Epidermal melanocyte (primary cell): Measurements from ENCODE around the gene AGR2.
"Not testable (repeated sequence)": the region's sequence is repeated elsewhere in the genome, so short reads cannot be mapped to it uniquely, and the experiment has no call there.

Experiments
- DNase-seq: peaks from one replicate; pipeline ENCODE4 v3.0.0; 2011; ENCODE audit warnings: low spot score; ENCODE audit not compliant: insufficient read length

The AGR2 gene

DNA sequence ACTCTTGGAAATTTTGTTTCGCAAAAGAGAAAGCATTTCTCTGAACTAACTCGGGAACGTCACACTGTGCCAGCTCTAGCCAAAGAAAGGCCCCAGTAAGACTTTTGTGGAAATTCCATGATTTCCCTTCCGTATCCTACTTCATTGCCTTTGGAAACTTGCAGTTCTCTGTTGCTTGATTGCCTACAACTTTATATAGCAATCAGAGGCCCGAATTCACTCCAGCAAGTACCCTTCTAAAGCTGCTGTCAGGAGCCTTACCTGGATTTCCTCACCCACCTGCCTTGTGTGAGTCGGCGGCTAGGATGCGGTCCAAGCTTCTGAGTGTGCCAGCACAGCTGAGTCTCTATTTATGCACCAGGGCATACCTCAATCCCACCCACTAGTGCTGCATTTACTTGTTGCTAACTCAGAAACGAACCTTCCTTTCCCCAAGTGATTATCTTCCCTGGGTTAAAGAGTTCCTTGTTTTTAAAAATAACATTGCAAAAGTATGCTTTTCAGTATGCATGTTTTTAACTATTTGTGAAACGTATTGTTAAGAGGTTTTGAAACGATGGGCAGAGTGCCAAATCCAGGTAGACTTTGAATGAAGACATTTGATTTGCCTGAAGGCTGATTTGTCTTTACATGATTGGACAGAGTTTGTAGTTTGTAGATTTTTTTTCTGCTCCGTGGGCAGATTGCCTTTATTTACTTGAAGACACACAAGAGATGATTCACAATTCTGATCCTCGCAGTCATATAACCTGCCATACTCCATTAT, at the start of gene AGR2:
TSS of gene AGR2 (minus strand) at position 326 of the 766 bp plus-strand sequence. CDS start 3,203 bp downstream, outside the sequence.
- DNase-seq = no peak

DNA sequence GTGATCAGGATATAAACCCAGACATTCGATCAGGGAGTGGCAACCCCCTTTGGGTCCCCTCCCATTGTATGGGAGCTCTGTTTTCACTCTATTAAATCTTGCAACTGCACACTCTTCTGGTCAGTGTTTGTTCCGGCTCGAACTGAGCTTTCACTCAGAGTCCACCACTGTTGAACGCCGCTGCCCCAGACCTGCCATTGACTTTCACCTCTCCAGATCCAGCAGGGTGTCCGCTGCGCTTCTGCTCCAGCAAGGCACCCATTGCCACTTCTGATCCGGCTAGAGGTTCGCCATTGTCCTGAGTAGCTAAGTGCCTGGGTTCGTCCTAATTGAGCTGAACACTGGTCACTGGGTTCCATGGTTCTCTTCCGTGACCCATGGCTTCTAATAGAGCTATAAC, 48.4 kb upstream of the AGR2 start:
- not testable (repeated sequence) for DNase-seq

DNA sequence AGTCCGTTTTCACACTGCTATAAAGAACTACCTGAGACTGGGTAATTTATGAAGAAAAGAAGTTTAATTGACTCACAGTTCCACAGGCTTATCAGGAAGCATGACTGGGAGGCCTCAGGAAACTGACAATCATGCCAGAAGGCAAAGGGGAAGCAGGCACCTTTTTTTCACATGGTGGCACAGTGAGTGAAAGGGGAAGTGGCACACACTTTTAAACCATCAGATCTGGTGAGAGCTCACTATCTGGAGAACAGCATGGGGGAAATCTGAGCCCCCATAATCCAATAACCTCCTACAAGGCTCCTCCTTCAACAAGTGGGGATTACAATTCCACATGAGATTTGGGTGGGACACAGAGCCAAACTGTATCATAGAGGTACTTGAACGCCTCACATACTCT, 47.0 kb upstream of the AGR2 start:
- DNase-seq = no peak

DNA sequence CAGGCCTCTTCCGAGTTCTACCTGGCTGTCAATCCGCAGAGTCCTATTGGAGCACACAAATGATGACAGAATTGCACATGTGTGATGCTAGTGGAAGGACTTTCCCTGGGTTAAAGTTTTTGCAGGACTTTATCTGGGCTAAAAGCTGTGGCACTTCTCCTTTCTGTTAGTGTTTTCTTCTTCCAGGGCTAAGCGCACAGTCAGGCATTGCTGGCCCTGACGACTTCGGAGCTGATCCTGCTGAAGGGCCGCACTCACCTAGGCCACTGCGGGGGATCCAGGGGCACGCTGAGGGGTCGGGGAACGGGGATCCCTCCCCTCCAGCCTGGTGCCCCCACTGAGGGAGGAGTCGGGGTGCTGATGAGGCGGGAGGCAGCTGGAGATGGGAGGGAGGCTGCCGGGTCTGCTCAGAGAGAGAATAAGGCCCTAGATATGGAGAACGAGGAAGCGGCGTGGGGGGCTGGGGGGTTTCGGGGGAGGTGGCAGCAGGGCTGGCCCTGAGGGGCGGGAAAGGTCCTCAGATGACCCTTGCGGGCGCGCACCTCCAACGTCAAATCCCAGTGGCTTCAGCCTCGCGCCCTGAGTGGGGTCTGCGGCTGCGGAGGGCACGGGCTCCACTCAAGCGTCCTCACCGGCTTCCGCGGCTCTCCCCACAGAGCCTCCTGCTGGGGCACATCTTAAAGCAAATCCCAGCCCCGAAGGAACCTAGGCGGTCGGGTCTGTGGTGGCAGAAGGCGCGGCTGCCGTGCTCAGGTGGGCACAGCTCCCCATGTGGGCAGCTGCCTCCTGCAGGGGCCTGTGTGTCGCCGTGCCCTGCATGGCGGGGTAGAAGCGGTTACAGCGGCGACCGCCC, 46.0 kb upstream of the AGR2 start:
- DNase-seq = no peak

DNA sequence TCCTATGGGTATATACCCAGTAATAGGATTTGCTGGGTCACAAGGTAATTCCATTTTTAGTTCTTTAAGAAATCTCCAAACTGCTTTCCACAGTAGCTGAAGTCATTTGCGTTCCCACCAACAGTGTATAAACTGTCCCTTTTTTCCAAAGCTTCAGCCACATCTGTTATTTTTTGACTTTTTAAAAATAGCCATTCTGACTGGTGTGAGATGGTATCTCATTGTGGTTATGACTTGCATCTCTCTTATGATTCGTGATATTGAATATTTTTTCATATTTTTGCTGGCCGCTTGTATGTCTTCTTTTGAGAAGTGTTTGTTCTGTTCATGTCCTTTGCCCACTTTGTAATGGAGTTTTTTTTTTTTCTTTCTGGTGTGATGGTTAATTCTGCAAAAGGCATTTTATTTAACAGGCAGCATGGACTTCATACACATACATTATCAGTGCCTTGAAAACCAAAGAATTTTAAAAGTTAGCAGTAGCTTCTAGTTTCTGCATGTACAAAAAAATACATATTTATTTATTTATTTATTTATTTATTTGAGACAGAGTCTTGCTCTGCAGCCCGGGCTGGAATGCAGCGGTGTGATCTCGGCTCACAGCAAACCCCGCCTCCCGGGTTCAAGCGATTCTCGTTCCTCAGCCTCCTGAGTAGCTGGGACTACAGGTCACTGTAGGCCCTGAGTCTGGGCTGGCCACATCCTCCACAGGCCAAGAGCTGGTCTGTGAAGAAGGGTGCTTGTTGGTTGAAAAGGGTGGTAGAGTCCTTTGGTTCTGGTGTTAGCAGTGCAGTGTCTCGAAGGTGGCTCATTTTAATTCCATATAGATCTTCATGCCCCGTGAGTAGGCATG, 44.7 kb upstream of the AGR2 start:
- no peak for DNase-seq

DNA sequence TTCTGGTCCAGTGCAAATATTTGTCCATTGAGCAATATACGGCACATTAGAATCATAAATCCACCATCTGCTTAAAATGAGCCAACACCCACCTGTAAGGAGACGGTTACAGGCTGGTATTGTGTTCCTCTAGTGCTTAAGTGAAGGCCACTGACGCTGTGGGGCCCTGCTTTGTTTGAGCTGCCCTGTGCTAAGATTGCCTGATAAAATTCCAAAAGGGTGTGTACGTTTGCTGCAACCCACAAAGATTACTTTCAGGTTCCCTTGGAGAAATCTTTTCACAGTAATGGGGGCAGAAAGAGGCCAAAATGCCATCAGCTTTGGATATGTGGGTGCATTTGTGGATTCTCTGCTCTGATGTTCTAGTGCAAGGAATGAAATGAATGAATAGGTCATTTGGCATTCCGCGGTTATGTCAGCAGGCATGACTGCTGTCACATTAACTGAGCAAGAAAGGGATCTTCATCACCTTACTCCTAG, 42.6 kb upstream of the AGR2 start:
- DNase-seq = no peak

DNA sequence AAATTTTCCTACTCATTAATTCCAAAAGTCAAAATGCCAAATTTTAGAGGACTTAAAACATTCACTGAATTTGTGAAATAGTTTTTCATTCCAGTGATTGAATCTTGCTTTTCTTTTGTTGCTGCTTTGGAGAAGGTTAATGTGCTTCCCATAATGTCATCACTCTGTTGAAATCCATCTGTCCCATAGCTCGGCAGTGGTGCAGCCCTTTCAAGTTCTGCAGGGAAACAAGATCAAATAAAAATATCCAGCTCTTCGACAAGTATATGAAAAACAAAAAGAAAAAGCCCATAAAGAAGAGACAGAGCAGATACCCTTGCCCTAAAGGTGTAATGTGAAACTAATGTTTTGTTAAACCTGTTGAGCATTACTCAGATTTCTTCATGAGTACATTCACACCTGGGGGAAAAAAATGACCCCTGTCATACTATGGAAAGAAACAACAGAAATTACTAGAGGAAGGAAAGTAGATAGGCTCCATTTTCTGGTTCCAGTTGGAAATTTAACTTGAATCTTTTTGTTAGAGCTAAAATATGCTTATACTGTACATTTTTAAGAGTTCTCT, 41.9 kb upstream of the AGR2 start:
- DNase-seq = no peak

DNA sequence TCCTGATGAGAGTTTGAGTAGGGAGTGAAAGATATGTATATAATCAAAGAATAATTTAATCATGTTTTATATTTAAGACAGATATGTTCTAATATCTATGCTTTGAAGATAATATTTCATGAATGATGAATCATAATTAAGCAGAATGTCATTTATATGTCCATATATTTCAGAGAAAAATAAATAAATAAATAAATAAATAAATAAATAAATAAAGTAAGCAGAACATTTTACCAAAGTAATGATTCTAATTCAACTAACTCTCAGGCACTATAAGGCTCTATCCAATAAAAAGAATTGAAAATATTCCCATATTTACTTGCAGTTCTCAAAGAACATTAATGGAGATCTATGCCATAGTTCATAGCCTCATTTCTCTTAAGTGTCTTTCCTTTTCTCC, 40.9 kb upstream of the AGR2 start:
- no peak for DNase-seq

DNA sequence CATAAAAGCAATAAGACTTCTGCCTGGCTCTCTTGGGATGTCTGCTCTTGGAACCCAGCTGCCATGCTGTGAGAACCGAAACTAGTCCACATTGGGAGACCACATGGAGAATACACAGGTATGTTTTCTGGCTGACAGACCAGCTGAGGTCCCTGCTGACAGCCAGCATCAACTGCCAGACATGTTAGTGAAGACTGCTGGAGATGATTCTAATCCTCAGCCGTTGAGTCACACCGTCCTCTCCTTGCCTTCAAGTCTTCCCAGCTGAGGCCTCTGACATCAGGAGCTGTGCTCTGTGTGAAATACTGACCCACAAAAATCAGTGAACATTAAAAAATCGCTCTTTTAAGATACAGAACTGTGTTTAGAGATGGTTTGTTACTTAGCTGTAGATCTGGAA, 36.9 kb upstream of the AGR2 start:
- DNase-seq = no peak

DNA sequence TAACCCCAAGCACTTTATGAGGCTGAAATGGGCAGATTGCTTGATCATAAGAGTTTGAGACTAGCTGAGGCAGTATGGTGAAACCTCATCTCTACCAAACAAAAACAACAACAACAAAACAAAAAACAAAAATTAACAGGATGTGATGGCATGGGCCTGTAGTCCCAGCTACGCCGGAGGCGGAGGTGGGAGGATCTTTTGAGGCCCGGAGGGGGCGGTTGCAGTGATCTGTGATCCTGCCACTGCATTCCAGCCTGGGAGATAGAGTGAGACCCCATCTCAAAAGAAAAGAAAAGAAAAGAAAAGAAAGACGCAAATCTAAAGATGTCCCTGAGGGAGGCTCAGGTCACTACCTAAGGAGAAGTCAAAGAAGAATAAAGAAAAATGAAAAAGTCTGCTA, 35.3 kb upstream of the AGR2 start:
- no peak for DNase-seq

DNA sequence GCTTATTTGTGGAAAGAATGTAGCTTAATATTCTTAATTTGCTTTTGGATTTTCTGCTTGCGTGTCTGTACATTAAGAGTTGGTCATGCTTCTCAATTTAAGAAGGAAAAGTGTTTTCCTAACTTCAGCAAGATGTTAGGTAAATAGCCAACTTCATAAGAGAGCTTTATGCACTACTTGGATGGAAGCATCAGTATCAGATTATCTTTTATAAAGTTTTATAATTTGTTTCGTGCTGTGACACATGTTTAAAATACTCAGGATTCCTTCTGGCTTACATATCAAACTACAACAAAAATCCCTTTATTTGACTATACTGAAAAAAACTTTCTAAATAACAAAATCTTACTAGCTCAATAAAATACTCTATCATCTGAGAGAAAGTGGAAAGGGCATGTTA, 34.8 kb upstream of the AGR2 start:
- no peak for DNase-seq

DNA sequence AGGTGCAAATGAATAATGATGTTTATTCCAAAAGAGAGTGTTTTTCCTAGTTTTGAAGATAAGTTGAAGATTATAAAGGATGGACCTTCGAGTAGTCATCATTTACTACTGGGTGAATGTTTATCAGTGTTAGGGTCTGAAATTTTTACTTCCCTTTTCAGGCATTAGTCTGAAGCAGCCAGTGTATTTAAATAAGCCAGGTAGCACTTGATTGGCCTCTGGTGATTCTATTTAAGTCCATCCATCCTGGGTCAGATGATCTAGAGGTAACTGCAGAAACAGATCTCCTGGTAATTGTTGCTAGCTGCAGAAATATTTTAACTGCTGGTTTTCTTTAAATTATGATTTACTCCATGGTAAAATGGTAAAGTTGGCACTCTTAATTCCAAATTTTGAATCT, 34.1 kb upstream of the AGR2 start:
- no peak for DNase-seq

DNA sequence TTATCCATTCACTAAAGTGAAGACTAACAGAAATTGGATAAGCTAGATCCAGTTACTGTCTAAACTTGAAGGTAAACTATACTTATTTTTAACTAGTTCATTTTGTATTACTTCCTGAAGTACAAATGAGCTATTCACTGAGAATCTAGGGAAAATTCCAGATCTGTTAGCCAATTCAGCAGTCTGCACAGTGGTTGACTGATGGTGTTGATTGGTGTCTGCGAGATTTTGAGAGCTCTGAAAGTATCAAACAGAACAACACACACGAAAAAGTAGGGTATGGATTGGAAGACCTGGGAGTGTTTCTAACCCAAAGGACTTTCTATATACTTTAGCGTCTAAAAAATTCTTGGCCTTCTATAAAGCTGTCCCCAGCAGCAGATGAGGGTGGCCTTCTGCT, 33.6 kb upstream of the AGR2 start:
- no peak for DNase-seq

DNA sequence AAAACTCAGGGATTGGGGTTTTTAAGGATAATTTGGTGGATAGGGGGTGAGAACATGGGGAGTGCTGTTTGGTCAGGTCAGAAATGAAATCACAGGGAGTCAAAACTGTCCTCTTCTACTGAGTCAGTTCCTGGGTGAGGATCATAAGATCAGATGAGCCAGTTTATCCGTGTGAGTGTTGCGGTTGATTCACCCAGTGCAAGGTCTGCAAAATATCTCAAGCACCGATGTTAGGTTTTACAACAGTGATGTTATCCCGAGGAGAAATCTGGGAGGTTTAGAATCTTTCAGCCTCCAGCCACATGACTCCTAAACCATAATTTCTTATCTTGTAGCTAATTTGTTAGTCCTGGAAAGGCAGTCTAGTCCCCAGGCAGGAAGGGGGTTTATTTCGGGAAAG, 31.7 kb upstream of the AGR2 start:
- DNase-seq = no peak

DNA sequence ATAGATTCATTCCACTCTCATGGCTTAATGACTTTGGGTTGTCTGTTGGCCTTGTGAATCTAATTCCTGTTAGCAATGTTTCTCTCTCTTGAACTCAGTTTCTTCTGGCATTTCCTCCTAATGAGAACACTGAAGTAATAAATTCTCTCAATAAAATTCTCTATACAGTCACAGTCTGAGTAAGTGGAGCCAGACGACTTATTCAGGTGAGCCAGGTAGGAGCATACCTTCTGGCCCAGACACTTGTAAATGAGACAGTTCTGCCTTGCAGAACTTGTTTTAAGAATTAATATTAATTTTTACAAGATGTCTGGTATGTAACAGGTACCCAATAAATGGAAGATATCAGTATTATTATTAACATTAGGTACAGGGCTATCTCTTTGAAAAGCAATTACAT, 28.6 kb upstream of the AGR2 start:
- DNase-seq = no peak

DNA sequence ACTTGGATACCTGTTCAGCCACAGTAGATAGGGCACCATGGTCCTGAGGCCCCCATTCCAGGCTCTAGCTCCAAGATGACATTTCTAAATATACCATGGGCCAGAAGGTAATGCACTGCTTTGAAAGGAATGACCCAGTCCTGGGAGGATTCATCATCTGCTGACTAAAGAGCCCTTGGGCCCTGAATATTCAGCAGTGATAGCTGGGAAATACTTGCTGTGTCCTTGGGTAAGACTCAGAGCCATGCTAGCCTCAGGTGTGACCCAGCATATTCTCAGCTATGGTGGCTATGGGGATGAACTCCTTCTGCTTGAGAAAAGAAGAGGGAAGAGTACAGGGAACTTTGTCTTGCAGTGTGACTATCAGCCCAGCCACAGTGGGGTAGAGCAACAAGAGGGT, 21.3 kb upstream of the AGR2 start:
- no peak for DNase-seq

DNA sequence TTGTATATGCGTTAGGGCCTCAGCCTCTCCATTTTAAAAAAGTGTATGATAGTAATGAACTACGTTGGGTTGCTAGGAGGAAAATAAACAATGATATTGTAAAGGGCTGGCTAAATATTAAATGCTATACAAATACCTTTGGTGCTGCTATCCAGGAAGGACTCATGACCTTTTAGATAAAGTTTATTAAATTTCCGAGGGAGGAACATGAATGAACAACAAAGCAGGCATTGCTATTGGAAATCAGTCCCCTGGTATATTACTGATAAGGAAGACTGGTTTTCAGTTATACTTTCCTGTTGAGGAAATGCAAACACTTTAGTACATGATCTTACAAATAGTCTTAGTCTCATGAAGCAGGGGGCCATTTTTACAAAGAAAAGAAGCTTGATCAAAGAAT, 17.2 kb upstream of the AGR2 start:
- no peak for DNase-seq

DNA sequence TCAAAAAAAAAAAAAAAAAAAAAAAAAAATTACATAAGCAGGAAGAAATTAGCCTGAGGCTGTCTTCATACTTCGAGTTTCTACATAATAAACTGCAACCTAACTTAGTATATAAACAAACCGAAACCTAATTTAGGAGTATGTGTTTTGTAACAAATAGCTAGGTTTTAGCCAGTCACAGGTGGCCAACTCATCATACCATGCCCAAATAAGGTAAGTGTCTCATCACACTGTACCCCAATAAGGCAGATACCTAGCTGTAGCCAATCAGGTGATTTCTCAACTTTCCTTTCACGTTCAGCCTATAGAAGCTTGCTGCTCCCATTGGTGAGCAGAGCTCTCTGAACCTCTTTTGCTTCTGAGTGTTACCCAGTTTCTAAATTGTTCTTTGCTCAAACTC, 13.9 kb upstream of the AGR2 start:
- DNase-seq = no peak

DNA sequence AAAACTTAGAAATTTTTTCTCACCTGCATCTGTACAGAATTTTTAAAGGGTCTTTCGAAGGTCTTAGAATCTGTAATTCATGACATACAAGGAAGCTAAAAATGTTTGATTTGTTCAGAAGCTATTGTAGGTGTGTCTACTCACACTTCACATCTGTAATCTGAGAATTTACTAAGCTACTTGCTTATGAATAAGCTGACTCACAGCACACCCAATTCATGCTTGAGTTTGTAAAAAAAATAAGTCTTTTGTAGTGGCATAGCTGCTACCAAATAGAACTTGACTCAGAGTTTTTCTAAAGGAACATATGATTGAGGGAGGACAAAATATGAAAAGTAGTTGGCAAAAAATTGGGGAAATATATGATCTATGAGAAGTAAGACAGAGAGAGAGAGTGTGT, 12.7 kb upstream of the AGR2 start:
- DNase-seq = no peak

DNA sequence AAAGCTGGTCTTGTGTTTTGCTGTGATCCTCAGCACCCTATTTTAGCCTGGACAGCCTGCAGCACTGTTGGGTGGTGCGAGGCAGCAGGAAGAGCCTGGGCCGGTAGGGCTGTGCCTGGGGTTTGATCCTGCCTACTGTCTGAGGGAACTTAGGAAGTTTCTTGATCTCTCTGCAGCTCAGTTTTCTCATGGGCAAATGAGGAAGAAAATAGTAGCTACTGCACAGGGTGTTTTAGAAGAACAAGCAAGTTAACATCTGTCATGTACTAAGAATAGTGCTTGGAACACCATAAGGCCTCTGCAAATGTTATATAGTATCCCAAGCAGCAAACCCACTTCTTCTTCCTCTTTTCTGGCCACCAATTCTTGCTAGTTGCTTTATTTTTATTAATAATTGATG, 12.0 kb upstream of the AGR2 start:
- DNase-seq = no peak

DNA sequence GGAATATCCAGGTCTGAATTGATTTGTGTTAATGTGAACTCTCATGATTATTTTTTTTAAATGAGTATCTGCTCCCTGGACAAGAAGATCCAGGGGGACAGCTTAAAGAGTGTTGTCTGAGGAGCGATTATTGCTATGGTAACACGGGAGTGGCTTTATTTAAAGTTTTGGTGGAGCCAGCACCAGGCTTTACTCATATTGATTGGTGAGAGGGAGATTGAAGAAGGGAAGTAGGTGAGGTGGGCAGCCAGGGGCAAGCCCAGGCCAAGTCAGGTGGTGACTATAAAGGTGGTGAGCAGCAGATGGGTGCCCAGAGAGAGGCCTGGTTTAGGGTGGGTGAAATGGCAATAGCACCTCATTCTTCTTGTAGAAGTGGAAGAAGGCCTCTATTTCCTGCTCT, 10.2 kb upstream of the AGR2 start:
- DNase-seq = no peak

DNA sequence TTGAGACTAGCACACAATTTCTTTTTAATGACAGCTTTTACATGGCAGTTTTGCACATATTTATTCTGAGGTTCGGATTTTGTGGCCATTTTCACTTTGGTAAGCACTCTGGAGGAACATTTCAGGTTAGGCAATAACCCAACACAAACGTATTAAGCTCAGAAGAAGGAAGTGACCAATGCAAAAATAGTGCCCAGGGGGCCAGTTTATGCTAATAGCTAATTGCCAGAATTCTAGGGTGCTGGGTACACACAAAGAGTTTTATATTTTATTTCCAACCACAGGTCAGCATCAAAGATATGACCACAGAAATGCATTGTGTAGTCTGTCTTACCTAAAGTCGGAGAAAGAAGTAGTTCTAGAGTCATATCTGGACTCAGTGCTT, 8.4 kb upstream of the AGR2 start:
- DNase-seq = no peak
